Neural cell (in vitro differentiated cells): ENCODE data around the gene CLTC. TPM values are rescaled to one million over a fixed set of nuclear protein-coding genes. Genes with fewer than 3 reads are reported as not detected.

Experiments
- H2AFZ ChIP-seq: fragments of 200-600, 300-800 bp; sonication (generic), shearing (Covaris generic); 2 replicates; pipeline ENCODE4 v1.6.0; 2014; ENCODE audit warnings: low read depth, mild to moderate bottlenecking, antibody characterized with exemption, low read length, moderate library complexity
- H3F3A ChIP-seq: fragments of 200-600 bp; shearing (Covaris generic); 2 replicates; pipeline ENCODE4 v1.6.1; 2016; ENCODE audit warnings: mild to moderate bottlenecking, moderate library complexity, mixed read lengths, antibody characterized with exemption, low read length; ENCODE audit not compliant: insufficient read depth, poor library complexity, severe bottlenecking
- H3K27ac ChIP-seq: fragments of 200-600, 300-800 bp; sonication (generic), shearing (Covaris generic); 2 replicates; pipeline ENCODE4 v1.5.1; 2014; ENCODE audit warnings: mild to moderate bottlenecking, low read length, moderate library complexity
- H3K27me3 ChIP-seq: fragments of 300-800, 200-600 bp; sonication (generic), shearing (Covaris generic); 2 replicates; pipeline ENCODE4 v1.6.0; 2014; ENCODE audit warnings: mild to moderate bottlenecking, low read depth, low read length, moderate library complexity; ENCODE audit not compliant: insufficient read depth
- H3K36me3 ChIP-seq: fragments of 300-800, 200-600 bp; sonication (generic), shearing (Covaris generic); 2 replicates; pipeline ENCODE4 v1.5.1; 2014; ENCODE audit warnings: mild to moderate bottlenecking, antibody characterized with exemption, low read length, moderate library complexity; ENCODE audit not compliant: insufficient read depth
- H3K4me2 ChIP-seq: fragments of 300-800, 200-600 bp; sonication (generic), shearing (Covaris generic); 2 replicates; pipeline ENCODE4 v1.6.0; 2014; ENCODE audit warnings: mild to moderate bottlenecking, low read length
- H3K4me3 ChIP-seq: fragments of 300-800, 200-600 bp; sonication (generic), shearing (Covaris generic); 2 replicates; pipeline ENCODE4 v1.5.1; 2014; ENCODE audit warnings: mild to moderate bottlenecking, low read length, moderate library complexity
- H3K79me2 ChIP-seq: fragments of 200-600 bp; shearing (Covaris generic); replicated peaks from 2 replicates; pipeline ENCODE4 v1.6.0; 2014; ENCODE audit warnings: mild to moderate bottlenecking, low read length, moderate library complexity; ENCODE audit not compliant: insufficient read depth
- H3K9ac ChIP-seq: fragments of 300-800, 200-600 bp; sonication (generic), shearing (Covaris generic); 2 replicates; pipeline ENCODE4 v1.6.1; 2016; ENCODE audit warnings: mild to moderate bottlenecking, low read length, mixed read lengths
- H3K9me2 ChIP-seq: fragments of 200-600 bp; shearing (Covaris generic); 2 replicates; pipeline ENCODE4 v1.6.1; 2016; ENCODE audit warnings: mild to moderate bottlenecking, low read length, mixed read lengths; ENCODE audit not compliant: insufficient read depth
- H3K9me3 ChIP-seq: fragments of 200-600, 300-800 bp; sonication (generic), shearing (Covaris generic); 2 replicates; pipeline ENCODE4 v1.6.1; 2016; ENCODE audit warnings: mild to moderate bottlenecking, mixed run types, low read length, moderate library complexity, mixed read lengths
- H4K20me1 ChIP-seq: fragments of 200-600 bp; shearing (Covaris generic); 2 replicates; pipeline ENCODE4 v1.6.1; 2016; ENCODE audit warnings: mild to moderate bottlenecking, mixed run types; ENCODE audit not compliant: insufficient read depth
- EP300 ChIP-seq: fragments of 450-650 bp; conservative IDR thresholded peaks from 2 replicates; pipeline ENCODE4 v1.6.1; 2014; ENCODE audit warnings: antibody characterized with exemption, mild to moderate bottlenecking, moderate library complexity; ENCODE audit not compliant: poor library complexity, severe bottlenecking
- EZH2 ChIP-seq: fragments of 200-600, 300-800 bp; shearing (Covaris generic), sonication (generic); IDR thresholded peaks from 2 replicates; pipeline ENCODE4 v1.6.1; 2014; ENCODE audit warnings: antibody characterized with exemption, low read length, borderline replicate concordance, mild to moderate bottlenecking; ENCODE audit not compliant: insufficient read depth, poor library complexity, severe bottlenecking
- MXI1 ChIP-seq: fragments of 450-650 bp; conservative IDR thresholded peaks from 2 replicates; pipeline ENCODE4 v1.6.1; 2014; ENCODE audit warnings: antibody characterized with exemption, mild to moderate bottlenecking; ENCODE audit not compliant: poor library complexity, severe bottlenecking
- POLR2AphosphoS5 ChIP-seq: IDR thresholded peaks from 2 replicates; pipeline ENCODE4 v1.6.1; 2012
- RAD21 ChIP-seq: fragments of 450-650 bp; conservative IDR thresholded peaks from 2 replicates; pipeline ENCODE4 v1.6.1; 2014; ENCODE audit warnings: antibody characterized with exemption, mild to moderate bottlenecking, moderate library complexity
- SMC3 ChIP-seq: fragments of 450-650 bp; conservative IDR thresholded peaks from 2 replicates; pipeline ENCODE4 v1.6.1; 2014; ENCODE audit warnings: antibody characterized with exemption, mild to moderate bottlenecking, moderate library complexity; ENCODE audit not compliant: poor library complexity
- TAF1 ChIP-seq: IDR thresholded peaks from 2 replicates; pipeline ENCODE4 v1.6.1; 2012; ENCODE audit warnings: low read depth
- polyA plus RNA-seq: library from polyadenylated mRNA; depleted of rRNA; stranded (reverse); fragments of >200 nt; gene quantifications from 2 replicates; pipeline ENCODE4 v1.2.3, GENCODE V29; 2014
- TF ChIP-seq, protein P1 (sequence below): IDR thresholded peaks from 2 replicates; pipeline ENCODE4 v1.6.1; 2012; ENCODE audit warnings: borderline replicate concordance
- TF ChIP-seq, protein P2 (sequence below): fragments of 450-650 bp; IDR thresholded peaks from 2 replicates; pipeline ENCODE4 v1.5.1; 2014; ENCODE audit warnings: antibody characterized with exemption, mild to moderate bottlenecking, moderate library complexity; ENCODE audit not compliant: poor library complexity, severe bottlenecking

Gene CLTC
- polyA plus RNA-seq, 1 donor from 2014 or later = 218 TPM

DNA sequence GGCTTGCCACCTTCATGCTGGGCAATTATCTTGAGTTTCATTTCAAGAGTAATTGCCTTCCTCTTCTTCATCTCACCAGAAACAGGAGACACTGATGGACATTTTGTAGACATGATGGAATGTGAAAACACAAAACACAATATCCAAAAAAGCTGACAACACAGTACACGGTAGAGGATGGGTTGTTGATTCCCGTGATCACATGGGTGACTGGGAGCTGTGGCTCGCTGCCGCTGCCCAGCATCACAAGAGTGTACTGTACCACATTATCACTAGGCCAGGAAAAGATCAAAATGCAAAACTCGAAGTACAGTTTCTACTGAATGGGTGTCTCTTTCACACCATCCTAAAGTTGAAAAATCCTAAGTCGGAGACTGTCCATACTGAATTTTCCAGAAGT, 80.1 kb downstream of the CLTC start:
- Histone ChIP-seq H3F3A (no peaks in the 10 kb centered on the region), H3K27ac (no peak overlapping the region), H3K9ac (no peak overlapping the region), H3K9me2 (no peaks in the 10 kb centered on the region), H3K9me3 (no peaks in the 10 kb centered on the region), H3K27me3 (no peaks in the 10 kb centered on the region), H3K36me3 (peaks cover 11% of the 10 kb centered on the region), H4K20me1 (no peaks in the 10 kb centered on the region), H2AFZ (no peak overlapping the region), H3K4me2 (no peak overlapping the region), H3K79me2 (peaks cover 22% of the 10 kb centered on the region), H3K4me3 (no peak overlapping the region)
- TF ChIP-seq MXI1 (no peak), POLR2AphosphoS5 (no peak), EZH2 (no peak), RAD21 (no peak), SMC3 (no peak), TAF1 (no peak), EP300 (no peak)
- TF ChIP-seq, protein P1, sequence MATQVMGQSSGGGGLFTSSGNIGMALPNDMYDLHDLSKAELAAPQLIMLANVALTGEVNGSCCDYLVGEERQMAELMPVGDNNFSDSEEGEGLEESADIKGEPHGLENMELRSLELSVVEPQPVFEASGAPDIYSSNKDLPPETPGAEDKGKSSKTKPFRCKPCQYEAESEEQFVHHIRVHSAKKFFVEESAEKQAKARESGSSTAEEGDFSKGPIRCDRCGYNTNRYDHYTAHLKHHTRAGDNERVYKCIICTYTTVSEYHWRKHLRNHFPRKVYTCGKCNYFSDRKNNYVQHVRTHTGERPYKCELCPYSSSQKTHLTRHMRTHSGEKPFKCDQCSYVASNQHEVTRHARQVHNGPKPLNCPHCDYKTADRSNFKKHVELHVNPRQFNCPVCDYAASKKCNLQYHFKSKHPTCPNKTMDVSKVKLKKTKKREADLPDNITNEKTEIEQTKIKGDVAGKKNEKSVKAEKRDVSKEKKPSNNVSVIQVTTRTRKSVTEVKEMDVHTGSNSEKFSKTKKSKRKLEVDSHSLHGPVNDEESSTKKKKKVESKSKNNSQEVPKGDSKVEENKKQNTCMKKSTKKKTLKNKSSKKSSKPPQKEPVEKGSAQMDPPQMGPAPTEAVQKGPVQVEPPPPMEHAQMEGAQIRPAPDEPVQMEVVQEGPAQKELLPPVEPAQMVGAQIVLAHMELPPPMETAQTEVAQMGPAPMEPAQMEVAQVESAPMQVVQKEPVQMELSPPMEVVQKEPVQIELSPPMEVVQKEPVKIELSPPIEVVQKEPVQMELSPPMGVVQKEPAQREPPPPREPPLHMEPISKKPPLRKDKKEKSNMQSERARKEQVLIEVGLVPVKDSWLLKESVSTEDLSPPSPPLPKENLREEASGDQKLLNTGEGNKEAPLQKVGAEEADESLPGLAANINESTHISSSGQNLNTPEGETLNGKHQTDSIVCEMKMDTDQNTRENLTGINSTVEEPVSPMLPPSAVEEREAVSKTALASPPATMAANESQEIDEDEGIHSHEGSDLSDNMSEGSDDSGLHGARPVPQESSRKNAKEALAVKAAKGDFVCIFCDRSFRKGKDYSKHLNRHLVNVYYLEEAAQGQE = no peak
- TF ChIP-seq, protein P2, sequence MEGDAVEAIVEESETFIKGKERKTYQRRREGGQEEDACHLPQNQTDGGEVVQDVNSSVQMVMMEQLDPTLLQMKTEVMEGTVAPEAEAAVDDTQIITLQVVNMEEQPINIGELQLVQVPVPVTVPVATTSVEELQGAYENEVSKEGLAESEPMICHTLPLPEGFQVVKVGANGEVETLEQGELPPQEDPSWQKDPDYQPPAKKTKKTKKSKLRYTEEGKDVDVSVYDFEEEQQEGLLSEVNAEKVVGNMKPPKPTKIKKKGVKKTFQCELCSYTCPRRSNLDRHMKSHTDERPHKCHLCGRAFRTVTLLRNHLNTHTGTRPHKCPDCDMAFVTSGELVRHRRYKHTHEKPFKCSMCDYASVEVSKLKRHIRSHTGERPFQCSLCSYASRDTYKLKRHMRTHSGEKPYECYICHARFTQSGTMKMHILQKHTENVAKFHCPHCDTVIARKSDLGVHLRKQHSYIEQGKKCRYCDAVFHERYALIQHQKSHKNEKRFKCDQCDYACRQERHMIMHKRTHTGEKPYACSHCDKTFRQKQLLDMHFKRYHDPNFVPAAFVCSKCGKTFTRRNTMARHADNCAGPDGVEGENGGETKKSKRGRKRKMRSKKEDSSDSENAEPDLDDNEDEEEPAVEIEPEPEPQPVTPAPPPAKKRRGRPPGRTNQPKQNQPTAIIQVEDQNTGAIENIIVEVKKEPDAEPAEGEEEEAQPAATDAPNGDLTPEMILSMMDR = no peak

DNA sequence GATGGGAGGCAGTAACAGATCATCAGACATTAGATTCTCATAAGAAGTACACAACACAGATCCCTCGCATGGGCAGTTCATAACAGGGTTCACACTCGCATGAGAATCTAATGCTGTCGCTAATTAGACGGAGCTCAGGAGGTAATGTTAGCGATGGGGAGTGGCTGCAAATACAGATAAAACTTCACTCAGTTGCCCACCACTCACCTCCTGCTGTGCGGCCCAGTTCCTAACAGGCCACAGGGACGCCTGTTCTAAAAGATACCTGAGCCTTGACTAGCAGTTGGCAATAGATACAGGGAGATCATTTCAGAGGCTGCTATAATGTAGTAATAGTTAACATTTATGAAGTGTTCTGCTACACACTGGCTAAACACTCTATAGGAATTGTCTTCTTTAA, 82.6 kb downstream of the CLTC start:
- Histone ChIP-seq H3K36me3 (peaks cover 3% of the 10 kb centered on the region), H3K9me3 (no peaks in the 10 kb centered on the region), H3K9me2 (no peaks in the 10 kb centered on the region), H3K27ac (no peak overlapping the region), H3K79me2 (peaks cover 38% of the 10 kb centered on the region), H3K4me2 (no peak overlapping the region), H3K4me3 (no peak overlapping the region), H3K27me3 (no peaks in the 10 kb centered on the region), H4K20me1 (no peaks in the 10 kb centered on the region), H3F3A (no peaks in the 10 kb centered on the region), H2AFZ (no peak overlapping the region), H3K9ac (no peak overlapping the region)
- TF ChIP-seq TAF1 (no peak), SMC3 (no peak), POLR2AphosphoS5 (no peak), EP300 (no peak), MXI1 (no peak), EZH2 (no peak), RAD21 (no peak)
- TF ChIP-seq, protein P2 = no peak
- TF ChIP-seq, protein P1 = no peak
